Keratinocyte (primary cell): ENCODE measurements around the gene P2RX3. TPM values are rescaled to one million over a fixed set of nuclear protein-coding genes. Genes with fewer than 3 reads are reported as not detected.

Experiments
- DNase-seq: peaks from one replicate; pipeline ENCODE4 v3.0.0-alpha.2; 2011; ENCODE audit warnings: low read depth, missing footprints, low spot score
- FAIRE-seq: peaks from 2 replicates; lab custom pipeline; 2011; peaks lifted over from hg19 to GRCh38; lab: Jason Lieb, UNC
- H2AFZ ChIP-seq: 2 replicates; pipeline ENCODE4 v1.6.0; 2012; ENCODE audit warnings: low read length, control low read depth, inconsistent platforms; ENCODE audit not compliant: control insufficient read depth
- H3K27ac ChIP-seq: 2 replicates; pipeline ENCODE4 v1.5.1; 2011; ENCODE audit warnings: low read length; ENCODE audit not compliant: control insufficient read depth, insufficient read depth
- H3K27me3 ChIP-seq: 3 replicates; pipeline ENCODE4 v1.6.0; 2011; ENCODE audit warnings: low read length; ENCODE audit not compliant: control insufficient read depth, insufficient read depth; ENCODE audit errors: extremely low read depth
- H3K36me3 ChIP-seq, 2 experiments: 2 replicates in 1 of 2; 3 replicates in 1 of 2; pipeline ENCODE4 v1.5.1; 2011; ENCODE audit warnings: low read length in 2 of 2, mild to moderate bottlenecking in 1 of 2; ENCODE audit not compliant: control insufficient read depth in 2 of 2, insufficient read depth in 2 of 2; ENCODE audit errors: extremely low read depth in 1 of 2
- H3K4me1 ChIP-seq: 3 replicates; pipeline ENCODE4 v1.5.1; 2011; ENCODE audit warnings: low read length; ENCODE audit not compliant: control insufficient read depth, insufficient read depth; ENCODE audit errors: extremely low read depth
- H3K4me2 ChIP-seq: 3 replicates; pipeline ENCODE4 v1.6.0; 2011; ENCODE audit warnings: low read depth, low read length; ENCODE audit not compliant: control insufficient read depth, insufficient read depth; ENCODE audit errors: extremely low read depth
- H3K4me3 ChIP-seq, 3 experiments: fragments of 200-600 bp in 1 of 3; sonication (generic) in 1 of 3; 2 replicates in 2 of 3; 3 replicates in 1 of 3; pipeline ENCODE4 v1.5.1; 2011 to 2016; ENCODE audit warnings: low read length in 3 of 3, mild to moderate bottlenecking in 3 of 3, control low read depth in 2 of 3, inconsistent platforms in 1 of 3, low read depth in 1 of 3, mixed read lengths in 1 of 3, mixed run types in 1 of 3, moderate library complexity in 1 of 3; ENCODE audit not compliant: control insufficient read depth in 2 of 3, insufficient read depth in 2 of 3; ENCODE audit errors: extremely low read depth in 1 of 3
- H3K79me2 ChIP-seq: 2 replicates; pipeline ENCODE4 v1.6.0; 2012; ENCODE audit warnings: low read length; ENCODE audit not compliant: control insufficient read depth, insufficient read depth
- H3K9ac ChIP-seq: 3 replicates; pipeline ENCODE4 v1.6.0; 2011; ENCODE audit warnings: low read length; ENCODE audit not compliant: control insufficient read depth, insufficient read depth; ENCODE audit errors: extremely low read depth
- H3K9me1 ChIP-seq: 3 replicates; pipeline ENCODE4 v1.6.0; 2011; ENCODE audit warnings: low read length; ENCODE audit not compliant: control insufficient read depth, insufficient read depth; ENCODE audit errors: extremely low read depth
- H3K9me3 ChIP-seq: 2 replicates; pipeline ENCODE4 v1.5.1; 2012; ENCODE audit warnings: low read depth, low read length; ENCODE audit not compliant: control insufficient read depth
- H4K20me1 ChIP-seq: 3 replicates; pipeline ENCODE4 v1.6.0; 2011; ENCODE audit warnings: low read length; ENCODE audit not compliant: control insufficient read depth, insufficient read depth; ENCODE audit errors: extremely low read depth
- EZH2 ChIP-seq: IDR thresholded peaks from one replicate; pipeline ENCODE4 v1.6.1; 2012; ENCODE audit warnings: inconsistent platforms, mild to moderate bottlenecking, low read length, moderate library complexity
- dilution Hi-C: fragments of 300-500 bp; cut with MboI; formaldehyde crosslinking; loops from one replicate; pipeline ENCODE4 v1.7.0; 2020; ENCODE audit warnings: low sequenced_read_pairs; ENCODE audit not compliant: extremely low pct_ligation_motif_present
- polyA plus RNA-seq, 5 experiments: library from polyadenylated mRNA; depleted of rRNA in 3 of 5; stranded (reverse) in 3 of 5; stranded (forward) in 1 of 5; unstranded in 1 of 5; fragments of >200 nt; gene quantifications; 1 replicate in 1 of 5; 2 replicates in 3 of 5; 3 replicates in 1 of 5; pipeline versions ENCODE4 v1.2.1 to v1.2.3, GENCODE V29; 2011 to 2012; ENCODE audit warnings: missing spikeins in 2 of 5, low read depth in 1 of 5, low replicate concordance in 1 of 5
- TF ChIP-seq, protein P1 (sequence below), 3 experiments: IDR thresholded peaks in 1 of 3; conservative IDR thresholded peaks in 1 of 3; optimal IDR thresholded peaks in 1 of 3; 2 replicates in 2 of 3; 3 replicates in 1 of 3; pipeline versions ENCODE3 to v1.5.1; 2011; ENCODE audit warnings: low read length in 3 of 3, mild to moderate bottlenecking in 3 of 3, moderate library complexity in 2 of 3, control low read depth in 1 of 3, inconsistent platforms in 1 of 3; ENCODE audit not compliant: insufficient read depth in 2 of 3; ENCODE audit errors: extremely low read depth in 1 of 3

Gene P2RX3
- polyA plus RNA-seq, 1 donor (not counting 4 experiments of a cell fraction or from before 2014, with no cell fraction given): not detected

GRCh38 chr11:57373146-57373545 is 35.0 kb downstream of the P2RX3 start:
- dilution Hi-C loops: no loop called here
- Histone ChIP-seq H3K9me3 (no peaks in the 10 kb centered on the region), H3K4me1 (peaks cover 29% of the 10 kb centered on the region), H3K4me2 (no peak overlapping the region), H3K27me3 (no peaks in the 10 kb centered on the region), H2AFZ (no peak overlapping the region), H3K4me3 (no peak overlapping the region), H3K9me1 (no peaks in the 10 kb centered on the region), H3K36me3 (no peaks in the 10 kb centered on the region), H4K20me1 (no peaks in the 10 kb centered on the region), H3K27ac (no peak overlapping the region), H3K9ac (no peak overlapping the region), H3K79me2 (no peaks in the 10 kb centered on the region)
- no peak for DNase-seq
- FAIRE-seq: no peak
- TF ChIP-seq, protein P1, sequence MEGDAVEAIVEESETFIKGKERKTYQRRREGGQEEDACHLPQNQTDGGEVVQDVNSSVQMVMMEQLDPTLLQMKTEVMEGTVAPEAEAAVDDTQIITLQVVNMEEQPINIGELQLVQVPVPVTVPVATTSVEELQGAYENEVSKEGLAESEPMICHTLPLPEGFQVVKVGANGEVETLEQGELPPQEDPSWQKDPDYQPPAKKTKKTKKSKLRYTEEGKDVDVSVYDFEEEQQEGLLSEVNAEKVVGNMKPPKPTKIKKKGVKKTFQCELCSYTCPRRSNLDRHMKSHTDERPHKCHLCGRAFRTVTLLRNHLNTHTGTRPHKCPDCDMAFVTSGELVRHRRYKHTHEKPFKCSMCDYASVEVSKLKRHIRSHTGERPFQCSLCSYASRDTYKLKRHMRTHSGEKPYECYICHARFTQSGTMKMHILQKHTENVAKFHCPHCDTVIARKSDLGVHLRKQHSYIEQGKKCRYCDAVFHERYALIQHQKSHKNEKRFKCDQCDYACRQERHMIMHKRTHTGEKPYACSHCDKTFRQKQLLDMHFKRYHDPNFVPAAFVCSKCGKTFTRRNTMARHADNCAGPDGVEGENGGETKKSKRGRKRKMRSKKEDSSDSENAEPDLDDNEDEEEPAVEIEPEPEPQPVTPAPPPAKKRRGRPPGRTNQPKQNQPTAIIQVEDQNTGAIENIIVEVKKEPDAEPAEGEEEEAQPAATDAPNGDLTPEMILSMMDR (optimal IDR thresholded peaks at IDR 0.05 in 1 of 3, IDR thresholded peaks at IDR 0.05 in 1 of 3, conservative IDR thresholded peaks at IDR 0.05 in 1 of 3; ENCODE audit: extremely low read depth in 1 of 3, insufficient read depth in 2 of 3, low read length in 3 of 3): no peak
- TF ChIP-seq EZH2: no peak

- TF ChIP-seq, protein P1 (optimal IDR thresholded peaks at IDR 0.05 in 1 of 3, IDR thresholded peaks at IDR 0.05 in 1 of 3, conservative IDR thresholded peaks at IDR 0.05 in 1 of 3; ENCODE audit: extremely low read depth in 1 of 3, insufficient read depth in 2 of 3, low read length in 3 of 3): no peak
- TF ChIP-seq EZH2: no peak
- Histone ChIP-seq H3K4me2 (no peak overlapping the region), H2AFZ (no peak overlapping the region), H3K27me3 (no peaks in the 10 kb centered on the region), H3K79me2 (no peaks in the 10 kb centered on the region), H3K9ac (no peak overlapping the region), H4K20me1 (no peaks in the 10 kb centered on the region), H3K4me1 (peaks cover 10% of the 10 kb centered on the region), H3K9me3 (no peaks in the 10 kb centered on the region), H3K9me1 (no peaks in the 10 kb centered on the region), H3K4me3 (no peak overlapping the region), H3K27ac (no peak overlapping the region), H3K36me3 (no peaks in the 10 kb centered on the region)
- FAIRE-seq (no peak), DNase-seq (no peak)
- dilution Hi-C loops: no loop called here
Observed at GRCh38 chr11:57374966-57375365, 36.8 kb downstream of the P2RX3 start.
